Activated CD4-positive, alpha-beta T cell treated with anti-CD3 and anti-CD28 coated beads, Interleukin-2, amount 50 U/mL, for 24 hours (primary cell): Measurements from ENCODE around the gene NUP35.

ENCODE experiments used
- DNase-seq, 2 donors: peaks; one replicate each; pipeline ENCODE4 v3.0.0-alpha.2; 2020; ENCODE audit warnings: low read depth in 1 of 2, low spot score in 1 of 2

NUP35 gene

GRCh38 chr2:183209395-183210028 lies 85.3 kb downstream of the NUP35 start:
- no peak for DNase-seq
